ENCODE results near the gene STAT5B.

The STAT5B gene

GRCh38 chr17:42288803-42289610 lies 12.8 kb upstream of the STAT5B start:
- TF ChIP-seq FOXP2 (optimal IDR thresholded peaks at IDR 0.05; ENCODE audit: borderline replicate concordance, extremely low read depth, extremely low read length, insufficient read depth): no peak
- TF ChIP-seq TAF1 (IDR thresholded peaks at IDR 0.05; ENCODE audit: borderline replicate concordance, insufficient read depth, low read length): no peak
- no peak for TF ChIP-seq SIN3A (IDR thresholded peaks at IDR 0.05; ENCODE audit: borderline replicate concordance, insufficient read depth, low read length)
- TF ChIP-seq REST (IDR thresholded peaks at IDR 0.05; ENCODE audit: insufficient read depth in 1 of 2, low read depth in 2 of 2, low read length in 2 of 2): no peak
- no peak for TF ChIP-seq POLR2AphosphoS5 (IDR thresholded peaks at IDR 0.05; ENCODE audit: low read depth, low read length)

DNA sequence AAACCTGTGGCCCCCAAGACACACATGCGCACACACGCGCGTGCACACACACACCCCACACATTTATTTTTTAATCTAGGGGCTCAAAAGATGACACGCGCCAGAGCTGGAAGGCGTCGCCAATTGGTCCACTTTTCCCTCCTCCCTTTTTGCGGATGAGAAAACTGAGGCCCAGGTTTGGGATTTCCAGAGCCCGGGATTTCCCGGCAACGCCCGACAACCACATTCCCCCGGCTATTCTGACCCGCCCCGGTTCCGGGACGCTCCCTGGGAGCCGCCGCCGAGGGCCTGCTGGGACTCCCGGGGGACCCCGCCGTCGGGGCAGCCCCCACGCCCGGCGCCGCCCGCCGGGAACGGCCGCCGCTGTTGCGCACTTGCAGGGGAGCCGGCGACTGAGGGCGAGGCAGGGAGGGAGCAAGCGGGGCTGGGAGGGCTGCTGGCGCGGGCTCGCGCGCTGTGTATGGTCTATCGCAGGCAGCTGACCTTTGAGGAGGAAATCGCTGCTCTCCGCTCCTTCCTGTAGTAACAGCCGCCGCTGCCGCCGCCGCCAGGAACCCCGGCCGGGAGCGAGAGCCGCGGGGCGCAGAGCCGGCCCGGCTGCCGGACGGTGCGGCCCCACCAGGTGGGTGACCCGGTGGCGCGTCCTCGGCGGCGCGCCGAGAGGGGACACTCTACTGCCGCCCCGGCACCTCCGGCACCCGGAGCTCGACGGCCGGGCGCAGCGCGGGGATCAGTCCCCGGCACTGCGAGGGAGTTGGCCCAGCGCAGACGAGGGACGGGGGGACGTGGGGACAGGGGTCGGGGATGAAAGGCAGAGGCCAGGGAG lies 12.0 kb upstream of the STAT5B start, which contains the start of gene STAT5A:
Gene STAT5A (plus strand): TSS at position 522 of the 826 bp plus-strand sequence. CDS start 914 bp downstream, outside the sequence.
- TF ChIP-seq FOXP2 (optimal IDR thresholded peaks at IDR 0.05; ENCODE audit: borderline replicate concordance, extremely low read depth, extremely low read length, insufficient read depth) (peak; percentile 24), POLR2AphosphoS5 (IDR thresholded peaks at IDR 0.05; ENCODE audit: low read depth, low read length) (no peak; the same call in 1 of the 2 replicates)

DNA sequence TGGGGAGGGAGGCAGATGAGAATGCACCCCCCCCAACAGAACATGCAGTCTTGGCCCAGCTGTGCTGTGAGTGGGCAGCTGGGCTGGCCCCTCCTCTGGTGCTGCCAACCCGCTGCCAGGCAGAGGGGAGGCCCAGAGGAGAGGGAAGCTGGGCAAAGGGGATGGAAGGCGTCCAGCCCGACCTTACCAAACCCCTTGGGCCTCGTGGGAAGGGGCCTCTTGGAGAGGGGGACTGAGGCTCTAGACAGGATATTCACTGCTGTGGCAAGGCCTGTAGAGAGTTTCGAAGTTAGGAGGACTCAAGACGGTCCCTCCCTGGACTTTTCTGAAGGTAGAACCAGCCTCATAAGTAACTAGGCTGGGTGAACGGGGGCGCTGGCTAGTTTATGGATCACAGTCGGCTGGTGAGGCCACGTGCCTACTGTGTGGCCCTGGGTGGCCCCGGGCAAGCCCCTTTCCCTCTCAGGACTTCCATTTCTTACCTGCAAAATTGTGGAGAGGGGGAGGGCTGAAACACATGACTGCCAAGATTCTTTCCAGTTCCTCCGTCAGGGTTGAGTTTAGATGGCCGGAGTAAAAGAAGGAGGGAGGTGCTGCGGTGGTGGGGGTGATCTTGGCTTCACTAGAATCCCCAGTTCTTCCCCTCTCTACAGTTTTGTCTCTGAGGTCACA lies 11.2 kb upstream of the STAT5B start:
- TF ChIP-seq FOXP2 (optimal IDR thresholded peaks at IDR 0.05; ENCODE audit: borderline replicate concordance, extremely low read depth, extremely low read length, insufficient read depth): no peak
- no peak for TF ChIP-seq SIN3A (IDR thresholded peaks at IDR 0.05; ENCODE audit: borderline replicate concordance, insufficient read depth, low read length)
- TF ChIP-seq REST (IDR thresholded peaks at IDR 0.05; ENCODE audit: insufficient read depth in 1 of 2, low read depth in 2 of 2, low read length in 2 of 2): no peak
- TF ChIP-seq POLR2AphosphoS5 (IDR thresholded peaks at IDR 0.05; ENCODE audit: low read depth, low read length): no peak
- no peak for TF ChIP-seq TAF1 (IDR thresholded peaks at IDR 0.05; ENCODE audit: borderline replicate concordance, insufficient read depth, low read length)

GRCh38 chr17:42286411-42287221 lies 10.4 kb upstream of the STAT5B start:
- TF ChIP-seq REST (IDR thresholded peaks at IDR 0.05; ENCODE audit: insufficient read depth in 1 of 2, low read depth in 2 of 2, low read length in 2 of 2): no peak
- no peak for TF ChIP-seq FOXP2 (optimal IDR thresholded peaks at IDR 0.05; ENCODE audit: borderline replicate concordance, extremely low read depth, extremely low read length, insufficient read depth)
- TF ChIP-seq TAF1 (IDR thresholded peaks at IDR 0.05; ENCODE audit: borderline replicate concordance, insufficient read depth, low read length): no peak
- TF ChIP-seq POLR2AphosphoS5 (IDR thresholded peaks at IDR 0.05; ENCODE audit: low read depth, low read length): no peak
- no peak for TF ChIP-seq SIN3A (IDR thresholded peaks at IDR 0.05; ENCODE audit: borderline replicate concordance, insufficient read depth, low read length)
